Hepatocyte (in vitro differentiated cells): ENCODE measurements around the gene MARS2. TPM values are rescaled to one million over a fixed set of nuclear protein-coding genes. Genes with fewer than 3 reads are reported as not detected.
"Not testable (repeated sequence)": the region's sequence is repeated elsewhere in the genome, so short reads cannot be mapped to it uniquely, and the experiment has no call there.

Source experiments
- DNase-seq: peaks from one replicate; pipeline ENCODE4 v3.0.0-alpha.2; 2016; ENCODE audit warnings: low spot score
- H2AFZ ChIP-seq: fragments of 200-600 bp; sonication (generic); 2 replicates; pipeline ENCODE4 v1.6.0; 2016; ENCODE audit warnings: antibody characterized with exemption, mild to moderate bottlenecking
- H3K27ac ChIP-seq: fragments of 200-600 bp; sonication (generic); 2 replicates; pipeline ENCODE4 v1.5.1; 2016; ENCODE audit warnings: mild to moderate bottlenecking
- H3K27me3 ChIP-seq: fragments of 200-600 bp; sonication (generic); 2 replicates; pipeline ENCODE4 v1.6.1; 2016
- H3K36me3 ChIP-seq: fragments of 200-600 bp; sonication (generic); replicated peaks from 2 replicates; pipeline ENCODE4 v1.5.1; 2016; ENCODE audit warnings: low read depth; ENCODE audit not compliant: insufficient read depth
- H3K4me1 ChIP-seq: fragments of 200-600 bp; sonication (generic); 2 replicates; pipeline ENCODE4 v1.5.1; 2016; ENCODE audit warnings: mild to moderate bottlenecking, moderate library complexity; ENCODE audit not compliant: insufficient read depth
- H3K4me2 ChIP-seq: fragments of 200-600 bp; sonication (generic); 2 replicates; pipeline ENCODE4 v1.6.0; 2016
- H3K4me3 ChIP-seq: fragments of 200-600 bp; sonication (generic); 2 replicates; pipeline ENCODE4 v1.5.1; 2016; ENCODE audit warnings: mild to moderate bottlenecking
- H3K79me2 ChIP-seq: fragments of 200-600 bp; sonication (generic); 2 replicates; pipeline ENCODE4 v1.6.0; 2017; ENCODE audit warnings: mild to moderate bottlenecking
- H3K9me2 ChIP-seq: fragments of 200-600 bp; sonication (generic); replicated peaks from 2 replicates; pipeline ENCODE4 v1.6.0; 2017; ENCODE audit warnings: mild to moderate bottlenecking; ENCODE audit not compliant: insufficient read depth
- H3K9me3 ChIP-seq: fragments of 200-600 bp; sonication (generic); 2 replicates; pipeline ENCODE4 v1.5.1; 2016; ENCODE audit warnings: low read depth, mild to moderate bottlenecking
- H4K20me1 ChIP-seq: fragments of 200-600 bp; sonication (generic); 2 replicates; pipeline ENCODE4 v1.6.0; 2016; ENCODE audit warnings: mild to moderate bottlenecking; ENCODE audit not compliant: insufficient read depth, poor library complexity, severe bottlenecking
- CTCF ChIP-seq: fragments of 200-600 bp; sonication (generic); IDR thresholded peaks from 2 replicates; pipeline ENCODE4 v1.5.1; 2016; ENCODE audit warnings: antibody characterized with exemption, mild to moderate bottlenecking; ENCODE audit not compliant: poor library complexity
- EZH2 ChIP-seq: fragments of 200-600 bp; sonication (generic); IDR thresholded peaks from 2 replicates; pipeline ENCODE4 v1.6.1; 2016; ENCODE audit warnings: antibody characterized with exemption, mild to moderate bottlenecking, borderline replicate concordance
- EZH2phosphoT487 ChIP-seq: fragments of 200-600 bp; sonication (generic); IDR thresholded peaks from one replicate; pipeline ENCODE4 v1.6.1; 2018; ENCODE audit warnings: antibody characterized with exemption, mild to moderate bottlenecking, low read depth, moderate library complexity; ENCODE audit not compliant: unreplicated experiment, severe bottlenecking
- WGBS: methylation state at CpG from one replicate; pipeline ENCODE4 v1.1.6; 2016; ENCODE audit warnings: low lambda C conversion rate; ENCODE audit errors: missing lambda C conversion rate; 5-methylcytosine and 5-hydroxymethylcytosine counted together
- polyA plus RNA-seq: library from polyadenylated mRNA; unstranded; fragments of >200 nt; fragmentation: Nextera tagmentation; extraction: Ambion mirVana; gene quantifications from 2 replicates; pipeline ENCODE4 v1.2.1, GENCODE V29; 2016
- total RNA-seq: library from RNA; depleted of rRNA; stranded (reverse); fragments of >200 nt; gene quantifications from 2 replicates; pipeline ENCODE4 v1.2.3, GENCODE V29; 2014

The MARS2 gene
- total and polyA plus RNA-seq, 2 experiments from 2014 or later = 6.3 to 7.8 TPM

- no peak overlapping the region for H3K27ac ChIP-seq
- H4K20me1 ChIP-seq = peaks cover 7% of the 10 kb centered on the region
- H3K4me1 ChIP-seq = peaks cover 14% of the 10 kb centered on the region
- no peaks in the 10 kb centered on the region for H3K36me3 ChIP-seq
- 29% methylated on average over 5 of the region's 5 CpGs for WGBS
- TF ChIP-seq EZH2 (no peak), EZH2phosphoT487 (no peak), CTCF (no peak)
- H3K79me2 ChIP-seq = peaks cover 34% of the 10 kb centered on the region
- H3K4me2 ChIP-seq = peak overlapping the region; percentile 96
- no peaks in the 10 kb centered on the region for H3K9me3 ChIP-seq
- H3K9me2 ChIP-seq = no peaks in the 10 kb centered on the region
- DNase-seq = no peak
- H3K27me3 ChIP-seq = no peaks in the 10 kb centered on the region
- no peak overlapping the region for H2AFZ ChIP-seq
- H3K4me3 ChIP-seq = peak overlapping the region; percentile 83
Observed at GRCh38 chr2:197706839-197707207, 1.7 kb downstream of the MARS2 start.

- peak overlapping the region; percentile 96 for H3K4me2 ChIP-seq
- TF ChIP-seq EZH2 (no peak), EZH2phosphoT487 (no peak), CTCF (peak; percentile 79)
- H3K9me3 ChIP-seq = no peaks in the 10 kb centered on the region
- 9% methylated on average over 4 of the region's 4 CpGs for WGBS
- peak; percentile 62 for DNase-seq
- H3K27ac ChIP-seq = no peak overlapping the region
- peaks cover 7% of the 10 kb centered on the region for H4K20me1 ChIP-seq
- H3K27me3 ChIP-seq = no peaks in the 10 kb centered on the region
- no peaks in the 10 kb centered on the region for H3K9me2 ChIP-seq
- H3K4me3 ChIP-seq = no peak overlapping the region
- H3K36me3 ChIP-seq = no peaks in the 10 kb centered on the region
- no peak overlapping the region for H2AFZ ChIP-seq
- peaks cover 14% of the 10 kb centered on the region for H3K4me1 ChIP-seq
- peaks cover 34% of the 10 kb centered on the region for H3K79me2 ChIP-seq
Observed at GRCh38 chr2:197707316-197708213, 2.4 kb downstream of the MARS2 start.

- no peak overlapping the region for H3K27ac ChIP-seq
- DNase-seq = peak; percentile 20
- no peak for TF ChIP-seq EZH2
- no peak for TF ChIP-seq EZH2phosphoT487
- TF ChIP-seq CTCF = no peak
- no peaks in the 10 kb centered on the region for H3K9me2 ChIP-seq
- no peaks in the 10 kb centered on the region for H3K27me3 ChIP-seq
- no peaks in the 10 kb centered on the region for H3K9me3 ChIP-seq
- no peak overlapping the region for H2AFZ ChIP-seq
- H3K4me2 ChIP-seq = peak overlapping the region; percentile 96
- H3K36me3 ChIP-seq = no peaks in the 10 kb centered on the region
- peaks cover 14% of the 10 kb centered on the region for H3K4me1 ChIP-seq
- WGBS = 44% methylated on average over 2 of the region's 2 CpGs
- peaks cover 7% of the 10 kb centered on the region for H4K20me1 ChIP-seq
- no peak overlapping the region for H3K4me3 ChIP-seq
- H3K79me2 ChIP-seq = peaks cover 34% of the 10 kb centered on the region
Observed at GRCh38 chr2:197708331-197708730, 3.2 kb downstream of the MARS2 start.

- H3K27ac ChIP-seq, H4K20me1 ChIP-seq, H3K9me2 ChIP-seq, H3K9me3 ChIP-seq, H3K36me3 ChIP-seq, H3K4me3 ChIP-seq, DNase-seq, H3K27me3 ChIP-seq, H2AFZ ChIP-seq: not testable (repeated sequence)
- 89% methylated on average over 7 of the region's 7 CpGs for WGBS
- Histone ChIP-seq H3K4me2 (peak overlapping the region; percentile 96), H3K79me2 (peaks cover 34% of the 10 kb centered on the region), H3K4me1 (peaks cover 12% of the 10 kb centered on the region)
Observed at GRCh38 chr2:197709140-197709539, 4.0 kb downstream of the MARS2 start.
